DMS53 treated with DMSO at 0.1 percent for 48 hours (cell line): ENCODE data around the gene GNAO1.
"Not testable (repeated sequence)": the region's sequence is repeated elsewhere in the genome, so short reads cannot be mapped to it uniquely, and the experiment has no call there.

Experiments
- DNase-seq: peaks from one replicate; lab custom pipeline; 2025; ENCODE audit not compliant: unreplicated experiment; lab: John Stamatoyannopoulos, UW

GNAO1 gene

GRCh38 chr16:56357241-56357764, 166.0 kb downstream of the GNAO1 start:
- DNase-seq = peak; percentile 2

GRCh38 chr16:56357765-56358322, 166.6 kb downstream of the GNAO1 start:
- DNase-seq = no peak

GRCh38 chr16:56360117-56361008, 169.1 kb downstream of the GNAO1 start:
- no peak for DNase-seq

GRCh38 chr16:56362057-56362655, 170.9 kb downstream of the GNAO1 start:
- DNase-seq = no peak

GRCh38 chr16:56362706-56363105, 171.4 kb downstream of the GNAO1 start:
- DNase-seq = no peak

- DNase-seq = no peak
These were observed 172.0 kb downstream of the GNAO1 start for GRCh38 chr16:56363181-56363716.

GRCh38 chr16:56363781-56364565, 172.7 kb downstream of the GNAO1 start:
- DNase-seq = no peak

GRCh38 chr16:56364865-56365264, 173.6 kb downstream of the GNAO1 start:
- DNase-seq = no peak

- DNase-seq = no peak
These were observed 174.3 kb downstream of the GNAO1 start for GRCh38 chr16:56365552-56365951.

GRCh38 chr16:56366945-56367344, 175.7 kb downstream of the GNAO1 start:
- DNase-seq = no peak

- no peak for DNase-seq
These were observed 176.5 kb downstream of the GNAO1 start for GRCh38 chr16:56367764-56368163.

- DNase-seq = no peak
These were observed 177.3 kb downstream of the GNAO1 start for GRCh38 chr16:56368545-56368944.

- no peak for DNase-seq
These were observed 177.9 kb downstream of the GNAO1 start for GRCh38 chr16:56369202-56369601.

GRCh38 chr16:56370185-56370874, 179.0 kb downstream of the GNAO1 start:
- DNase-seq = no peak

- no peak for DNase-seq
These were observed 179.8 kb downstream of the GNAO1 start for GRCh38 chr16:56370875-56371659.

- DNase-seq = no peak
These were observed 180.3 kb downstream of the GNAO1 start for GRCh38 chr16:56371660-56371937.

GRCh38 chr16:56372013-56372634, 180.8 kb downstream of the GNAO1 start:
- no peak for DNase-seq

- DNase-seq = peak; percentile 1
These were observed 181.7 kb downstream of the GNAO1 start for GRCh38 chr16:56373003-56373402.

GRCh38 chr16:56375792-56376191, 184.5 kb downstream of the GNAO1 start:
- not testable (repeated sequence) for DNase-seq
